Trophoblast cell (in vitro differentiated cells and primary cell): ENCODE measurements around the gene TAPT1.

Experiments
- DNase-seq, 2 donors: peaks; one replicate each; pipeline ENCODE4 v3.0.0-alpha.2; 2016
- H2AFZ ChIP-seq: 2 replicates; pipeline ENCODE4 v1.6.1; 2013; ENCODE audit warnings: low read length, moderate library complexity, mild to moderate bottlenecking; ENCODE audit not compliant: insufficient read depth, poor library complexity
- H2AK5ac ChIP-seq: 2 replicates; pipeline ENCODE4 v1.6.1; 2013; ENCODE audit warnings: mild to moderate bottlenecking, low read length
- H2BK120ac ChIP-seq: 2 replicates; pipeline ENCODE4 v1.6.1; 2013; ENCODE audit warnings: low read length, mild to moderate bottlenecking, moderate library complexity; ENCODE audit not compliant: insufficient read depth, poor library complexity
- H2BK12ac ChIP-seq: 2 replicates; pipeline ENCODE4 v1.6.1; 2013; ENCODE audit warnings: mild to moderate bottlenecking, low read length, moderate library complexity
- H2BK5ac ChIP-seq: 2 replicates; pipeline ENCODE4 v1.6.1; 2013; ENCODE audit warnings: low read length, low read depth, moderate library complexity, mild to moderate bottlenecking; ENCODE audit not compliant: poor library complexity
- H3K14ac ChIP-seq: 2 replicates; pipeline ENCODE4 v1.6.1; 2013; ENCODE audit warnings: mild to moderate bottlenecking, low read length
- H3K18ac ChIP-seq: 2 replicates; pipeline ENCODE4 v1.6.1; 2013; ENCODE audit warnings: mild to moderate bottlenecking, low read length
- H3K23ac ChIP-seq: 2 replicates; pipeline ENCODE4 v1.6.1; 2013; ENCODE audit warnings: low read length
- H3K27ac ChIP-seq: 2 replicates; pipeline ENCODE4 v1.5.1; 2013; ENCODE audit warnings: low read depth, mild to moderate bottlenecking, inconsistent platforms, low read length, moderate library complexity
- H3K27me3 ChIP-seq: 2 replicates; pipeline ENCODE4 v1.6.1; 2013; ENCODE audit warnings: inconsistent platforms, mild to moderate bottlenecking, low read length, moderate library complexity; ENCODE audit not compliant: insufficient read depth
- H3K36me3 ChIP-seq, 2 experiments: 1 replicate in 1 of 2; 2 replicates in 1 of 2; pipeline ENCODE4 v1.6.1; 2013; ENCODE audit warnings: low read length in 2 of 2, mild to moderate bottlenecking in 2 of 2, moderate library complexity in 1 of 2; ENCODE audit not compliant: insufficient read depth in 2 of 2, control insufficient read depth in 1 of 2
- H3K4ac ChIP-seq: 2 replicates; pipeline ENCODE4 v1.6.1; 2013; ENCODE audit warnings: low read depth, mild to moderate bottlenecking, low read length, moderate library complexity
- H3K4me1 ChIP-seq, 2 experiments: 1 replicate in 1 of 2; 2 replicates in 1 of 2; pipeline ENCODE4 v1.6.1; 2013; ENCODE audit warnings: low read length in 2 of 2, mild to moderate bottlenecking in 2 of 2, moderate library complexity in 1 of 2; ENCODE audit not compliant: insufficient read depth in 2 of 2, control insufficient read depth in 1 of 2
- H3K4me2 ChIP-seq: 2 replicates; pipeline ENCODE4 v1.6.1; 2013; ENCODE audit warnings: inconsistent platforms, mild to moderate bottlenecking, low read length, moderate library complexity
- H3K4me3 ChIP-seq: 2 replicates; pipeline ENCODE4 v1.5.1; 2013; ENCODE audit warnings: mild to moderate bottlenecking, low read depth, low read length, inconsistent platforms
- H3K79me1 ChIP-seq: one replicate; pipeline ENCODE4 v1.6.1; 2013; ENCODE audit warnings: low read length
- H3K79me2 ChIP-seq: 2 replicates; pipeline ENCODE4 v1.6.1; 2013; ENCODE audit warnings: low read length, mild to moderate bottlenecking; ENCODE audit not compliant: control insufficient read depth, insufficient read depth, poor library complexity
- H3K9ac ChIP-seq: 2 replicates; pipeline ENCODE4 v1.6.1; 2013; ENCODE audit warnings: mild to moderate bottlenecking, low read length
- H3K9me3 ChIP-seq: 2 replicates; pipeline ENCODE4 v1.6.1; 2013; ENCODE audit warnings: low read depth, mild to moderate bottlenecking, control low read depth, inconsistent platforms, low read length; ENCODE audit not compliant: insufficient read depth
- H4K12ac ChIP-seq: 2 replicates; pipeline ENCODE4 v1.6.1; 2013; ENCODE audit warnings: low read depth, mild to moderate bottlenecking, low read length, moderate library complexity
- H4K8ac ChIP-seq: 2 replicates; pipeline ENCODE4 v1.6.1; 2013; ENCODE audit warnings: low read depth, mild to moderate bottlenecking, low read length, moderate library complexity
- H4K91ac ChIP-seq: one replicate; pipeline ENCODE4 v1.6.1; 2013; ENCODE audit warnings: low read depth, mild to moderate bottlenecking, low read length, moderate library complexity
- WGBS: extraction: QIAGEN DNeasy Blood & Tissue Kit; methylation state at CpG from one replicate; pipeline ENCODE4 v1.1.7; 2013; ENCODE audit warnings: missing lambda C conversion rate; ENCODE audit not compliant: insufficient read length, insufficient coverage; ENCODE audit errors: extremely low coverage; 5-methylcytosine and 5-hydroxymethylcytosine counted together

Gene TAPT1

GRCh38 chr4:16136827-16137226 lies 89.4 kb downstream of the TAPT1 start:
- Histone ChIP-seq H3K36me3 (no peaks in the 10 kb centered on the region), H3K9ac (no peak overlapping the region), H3K23ac (no peak overlapping the region), H4K91ac (no peak overlapping the region), H3K18ac (no peak overlapping the region), H2BK120ac (no peak overlapping the region), H3K4me2 (no peak overlapping the region), H2BK12ac (no peak overlapping the region), H3K79me2 (no peaks in the 10 kb centered on the region), H4K12ac (no peak overlapping the region), H3K27me3 (no peaks in the 10 kb centered on the region), H2AFZ (no peak overlapping the region), H3K4me3 (no peak overlapping the region), H3K9me3 (peaks cover 4% of the 10 kb centered on the region), H3K4ac (no peak overlapping the region), H2BK5ac (no peak overlapping the region), H2AK5ac (no peak overlapping the region), H3K14ac (no peak overlapping the region), H3K79me1 (peaks cover 13% of the 10 kb centered on the region), H3K27ac (no peak overlapping the region), H3K4me1 (peaks cover 0 to 9% of the 10 kb centered on the region in 2 experiments), H4K8ac (no peak overlapping the region)
- no CpG with 5 or more reads among the region's 5 CpGs for WGBS
- no peak for DNase-seq

- no peak for DNase-seq
- Histone ChIP-seq H4K8ac (no peak overlapping the region), H2BK12ac (no peak overlapping the region), H2BK120ac (no peak overlapping the region), H3K36me3 (no peaks in the 10 kb centered on the region), H3K23ac (no peak overlapping the region), H3K4me3 (no peak overlapping the region), H3K14ac (no peak overlapping the region), H4K12ac (no peak overlapping the region), H3K4ac (no peak overlapping the region), H3K79me1 (peaks cover 11% of the 10 kb centered on the region), H3K27me3 (no peaks in the 10 kb centered on the region), H3K79me2 (no peaks in the 10 kb centered on the region), H3K9ac (no peak overlapping the region), H3K18ac (no peak overlapping the region), H3K4me1 (peaks cover 0 to 4% of the 10 kb centered on the region in 2 experiments), H3K9me3 (peaks cover 4% of the 10 kb centered on the region), H2AFZ (no peak overlapping the region), H2BK5ac (no peak overlapping the region), H4K91ac (no peak overlapping the region), H3K27ac (no peak overlapping the region), H2AK5ac (no peak overlapping the region), H3K4me2 (no peak overlapping the region)
- WGBS, result no CpG with 5 or more reads among the region's 1 CpG
Observed at GRCh38 chr4:16136311-16136710, 90.0 kb downstream of the TAPT1 start.

GRCh38 chr4:16133406-16133805 lies 92.9 kb downstream of the TAPT1 start:
- Histone ChIP-seq H4K8ac (no peak overlapping the region), H3K27me3 (no peaks in the 10 kb centered on the region), H3K4me3 (no peak overlapping the region)

GRCh38 chr4:16131293-16131692 lies 95.0 kb downstream of the TAPT1 start:
- H3K4ac ChIP-seq, result no peak overlapping the region
- no peaks in the 10 kb centered on the region for H3K79me2 ChIP-seq
- no peak overlapping the region for H3K23ac ChIP-seq
- H3K9me3 ChIP-seq, result peaks cover 2% of the 10 kb centered on the region
- H3K9ac ChIP-seq, result no peak overlapping the region
- no peaks in the 10 kb centered on the region for H3K36me3 ChIP-seq
- H3K27me3 ChIP-seq, result no peaks in the 10 kb centered on the region
- no peak overlapping the region for H3K14ac ChIP-seq
- H4K12ac ChIP-seq, result no peak overlapping the region
- H2AK5ac ChIP-seq, result no peak overlapping the region
- H3K4me3 ChIP-seq, result no peak overlapping the region
- peaks cover 1% of the 10 kb centered on the region for H3K79me1 ChIP-seq
- no peak overlapping the region for H2AFZ ChIP-seq
- no peak overlapping the region for H2BK12ac ChIP-seq
- H3K18ac ChIP-seq, result no peak overlapping the region
- H3K4me2 ChIP-seq, result no peak overlapping the region
- no peak overlapping the region for H2BK120ac ChIP-seq
- H3K27ac ChIP-seq, result no peak overlapping the region
- H2BK5ac ChIP-seq, result no peak overlapping the region
- no peaks in the 10 kb centered on the region for H3K4me1 ChIP-seq
- no peak for DNase-seq
- no peak overlapping the region for H4K8ac ChIP-seq
- no peak overlapping the region for H4K91ac ChIP-seq
- no CpG with 5 or more reads among the region's 1 CpG for WGBS

More at GRCh38 chr4:16133406-16133805, 92.9 kb downstream of the TAPT1 start:
- no peaks in the 10 kb centered on the region for H3K36me3 ChIP-seq
- H2BK120ac ChIP-seq, result no peak overlapping the region
- H3K79me2 ChIP-seq, result no peaks in the 10 kb centered on the region
- no peak overlapping the region for H3K18ac ChIP-seq
- no peak overlapping the region for H2BK5ac ChIP-seq
- H3K27ac ChIP-seq, result no peak overlapping the region
- H3K23ac ChIP-seq, result no peak overlapping the region
- H3K4me1 ChIP-seq, result no peaks in the 10 kb centered on the region
- H2AK5ac ChIP-seq, result no peak overlapping the region
- H2AFZ ChIP-seq, result no peak overlapping the region
- DNase-seq, result no peak
- H3K79me1 ChIP-seq, result no peaks in the 10 kb centered on the region
- no CpG with 5 or more reads among the region's 1 CpG for WGBS
- H2BK12ac ChIP-seq, result no peak overlapping the region
- H3K14ac ChIP-seq, result no peak overlapping the region
- no peak overlapping the region for H4K12ac ChIP-seq
- H3K4ac ChIP-seq, result no peak overlapping the region
- H3K4me2 ChIP-seq, result no peak overlapping the region
- H4K91ac ChIP-seq, result no peak overlapping the region
- H3K9me3 ChIP-seq, result peaks cover 4% of the 10 kb centered on the region
- H3K9ac ChIP-seq, result no peak overlapping the region
